OCI-LY3 (cell line): ENCODE data around the gene DPY19L1.
"Not testable (repeated sequence)": the region's sequence is repeated elsewhere in the genome, so short reads cannot be mapped to it uniquely, and the experiment has no call there.

ENCODE experiments used
- EZH2phosphoT487 ChIP-seq: fragments of 200-600 bp; shearing (Covaris generic); IDR thresholded peaks from 2 replicates; pipeline ENCODE4 v1.6.1; 2018; ENCODE audit warnings: antibody characterized with exemption, mixed run types, low read depth
- TF ChIP-seq, protein P1 (sequence below): fragments of 200-600, 300-600 bp; sonication (generic); IDR thresholded peaks from 2 replicates; pipeline ENCODE4 v1.5.1; 2014; ENCODE audit warnings: antibody characterized with exemption, low read length, low read depth

DNA sequence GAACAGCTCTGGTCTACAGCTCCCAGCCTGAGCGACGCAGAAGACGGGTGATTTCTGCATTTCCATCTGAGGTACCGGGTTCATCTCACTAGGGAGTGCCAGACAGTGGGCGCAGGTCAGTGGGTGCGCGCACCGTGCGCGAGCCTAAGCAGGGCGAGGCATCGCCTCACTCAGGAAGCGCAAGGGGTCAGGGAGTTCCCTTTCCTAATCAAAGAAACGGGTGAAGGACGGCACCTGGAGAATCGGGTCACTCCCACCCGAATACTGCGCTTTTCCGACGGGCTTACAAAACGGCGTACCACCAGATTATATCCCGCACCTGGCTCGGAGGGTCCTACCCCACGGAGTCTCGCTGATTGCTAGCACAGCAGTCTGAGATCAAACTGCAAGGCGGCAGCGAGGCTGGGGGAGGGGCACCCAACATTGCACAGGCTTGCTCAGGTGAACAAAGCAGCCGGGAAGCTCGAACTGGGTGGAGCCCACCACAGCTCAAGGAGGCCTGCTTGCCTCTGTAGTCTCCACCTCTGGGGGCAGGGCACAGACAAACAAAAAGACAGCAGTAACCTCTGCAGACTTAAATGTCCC, 130.9 kb downstream of the DPY19L1 start:
- TF ChIP-seq, protein P1, sequence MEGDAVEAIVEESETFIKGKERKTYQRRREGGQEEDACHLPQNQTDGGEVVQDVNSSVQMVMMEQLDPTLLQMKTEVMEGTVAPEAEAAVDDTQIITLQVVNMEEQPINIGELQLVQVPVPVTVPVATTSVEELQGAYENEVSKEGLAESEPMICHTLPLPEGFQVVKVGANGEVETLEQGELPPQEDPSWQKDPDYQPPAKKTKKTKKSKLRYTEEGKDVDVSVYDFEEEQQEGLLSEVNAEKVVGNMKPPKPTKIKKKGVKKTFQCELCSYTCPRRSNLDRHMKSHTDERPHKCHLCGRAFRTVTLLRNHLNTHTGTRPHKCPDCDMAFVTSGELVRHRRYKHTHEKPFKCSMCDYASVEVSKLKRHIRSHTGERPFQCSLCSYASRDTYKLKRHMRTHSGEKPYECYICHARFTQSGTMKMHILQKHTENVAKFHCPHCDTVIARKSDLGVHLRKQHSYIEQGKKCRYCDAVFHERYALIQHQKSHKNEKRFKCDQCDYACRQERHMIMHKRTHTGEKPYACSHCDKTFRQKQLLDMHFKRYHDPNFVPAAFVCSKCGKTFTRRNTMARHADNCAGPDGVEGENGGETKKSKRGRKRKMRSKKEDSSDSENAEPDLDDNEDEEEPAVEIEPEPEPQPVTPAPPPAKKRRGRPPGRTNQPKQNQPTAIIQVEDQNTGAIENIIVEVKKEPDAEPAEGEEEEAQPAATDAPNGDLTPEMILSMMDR: not testable (repeated sequence)
- TF ChIP-seq EZH2phosphoT487: not testable (repeated sequence)
